ENCODE measurements around the gene MTMR3. TPM values are rescaled to one million over a fixed set of nuclear protein-coding genes. Genes with fewer than 3 reads are reported as not detected.

The MTMR3 gene
- total and polyA plus RNA-seq, 9 donors = 21.4 to 66.2 (median 47.8) TPM

DNA sequence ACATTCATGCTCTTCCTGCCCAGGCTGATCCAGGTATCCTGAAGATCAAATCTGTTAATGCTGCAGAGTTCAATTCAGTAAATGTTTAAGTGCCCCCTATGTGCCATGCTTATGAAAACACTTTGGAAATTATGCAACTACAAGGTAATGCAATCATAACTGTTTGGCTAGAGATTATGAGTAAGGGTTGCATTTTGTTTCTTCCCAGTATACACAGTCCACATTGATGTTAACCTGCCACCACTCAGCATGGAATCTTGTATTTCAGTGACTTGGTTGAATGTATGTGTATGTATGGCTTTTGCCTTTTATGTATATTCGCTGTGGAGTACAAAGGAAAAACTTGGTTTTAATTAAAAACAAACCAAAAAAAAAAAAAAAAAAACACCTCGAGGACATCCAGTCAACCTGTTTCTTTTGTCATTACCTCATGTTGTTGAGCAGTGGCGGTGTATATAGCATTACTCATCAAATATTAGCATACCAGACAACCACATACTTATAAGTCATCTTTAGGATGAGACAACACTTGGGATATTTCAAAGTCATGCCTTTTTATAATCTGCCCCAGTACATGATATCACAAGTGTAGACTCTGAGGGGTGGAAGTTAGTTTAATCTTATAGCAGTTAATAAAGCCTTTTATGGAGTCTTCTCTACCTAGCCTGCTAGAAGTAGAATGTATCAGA, 111.2 kb downstream of the MTMR3 start:
- Histone ChIP-seq H3K27ac (no peak overlapping the region), H3K4me1 (ENCODE audit: insufficient read depth) (peaks cover 7% of the 10 kb centered on the region), H3K9me3 (no peaks in the 10 kb centered on the region), H3K36me3 (no peaks in the 10 kb centered on the region), H3K27me3 (no peaks in the 10 kb centered on the region), H3K4me3 (no peak overlapping the region)
- no peak for TF ChIP-seq POLR2A (IDR thresholded peaks at IDR 0.05)
- TF ChIP-seq, protein P1, sequence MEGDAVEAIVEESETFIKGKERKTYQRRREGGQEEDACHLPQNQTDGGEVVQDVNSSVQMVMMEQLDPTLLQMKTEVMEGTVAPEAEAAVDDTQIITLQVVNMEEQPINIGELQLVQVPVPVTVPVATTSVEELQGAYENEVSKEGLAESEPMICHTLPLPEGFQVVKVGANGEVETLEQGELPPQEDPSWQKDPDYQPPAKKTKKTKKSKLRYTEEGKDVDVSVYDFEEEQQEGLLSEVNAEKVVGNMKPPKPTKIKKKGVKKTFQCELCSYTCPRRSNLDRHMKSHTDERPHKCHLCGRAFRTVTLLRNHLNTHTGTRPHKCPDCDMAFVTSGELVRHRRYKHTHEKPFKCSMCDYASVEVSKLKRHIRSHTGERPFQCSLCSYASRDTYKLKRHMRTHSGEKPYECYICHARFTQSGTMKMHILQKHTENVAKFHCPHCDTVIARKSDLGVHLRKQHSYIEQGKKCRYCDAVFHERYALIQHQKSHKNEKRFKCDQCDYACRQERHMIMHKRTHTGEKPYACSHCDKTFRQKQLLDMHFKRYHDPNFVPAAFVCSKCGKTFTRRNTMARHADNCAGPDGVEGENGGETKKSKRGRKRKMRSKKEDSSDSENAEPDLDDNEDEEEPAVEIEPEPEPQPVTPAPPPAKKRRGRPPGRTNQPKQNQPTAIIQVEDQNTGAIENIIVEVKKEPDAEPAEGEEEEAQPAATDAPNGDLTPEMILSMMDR (IDR thresholded peaks at IDR 0.05) = no peak
- TF ChIP-seq EP300 (IDR thresholded peaks at IDR 0.05) = no peak
- DNase-seq = no peak
- intact Hi-C loops (cut with DNase I) = loop anchor here in 1 of 4 donors (10.0 kb wide), 1 partner anchor 109 kb away; the partner anchor contains the start of gene MTMR3
- 80 to 88% (median 82%) methylated on average over 3 of the region's 3 CpGs for WGBS, 3 donors

DNA sequence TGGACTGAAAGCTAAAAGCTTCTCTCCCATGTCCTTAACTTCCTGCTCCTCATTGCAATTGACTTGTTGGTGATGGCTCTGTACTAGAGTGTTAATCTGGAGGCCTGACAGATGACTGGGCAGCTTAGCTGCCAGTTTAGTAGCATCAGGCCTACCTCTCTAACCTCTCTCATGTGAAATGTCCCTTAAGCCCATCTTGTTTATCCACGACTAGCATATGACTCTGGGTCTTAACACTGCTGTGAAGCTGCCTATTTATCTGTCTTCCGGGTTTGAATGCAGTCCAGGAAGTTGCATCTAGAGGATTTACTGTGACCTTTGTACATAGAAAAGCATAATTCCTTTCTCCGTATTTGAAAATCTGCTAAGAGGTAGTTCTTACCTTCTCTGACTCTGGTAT, 112.0 kb downstream of the MTMR3 start:
- no peak overlapping the region for H3K4me3 ChIP-seq
- no peaks in the 10 kb centered on the region for H3K27me3 ChIP-seq
- no peaks in the 10 kb centered on the region for H3K36me3 ChIP-seq
- H3K27ac ChIP-seq = no peak overlapping the region
- no peak for DNase-seq
- no peaks in the 10 kb centered on the region for H3K9me3 ChIP-seq
- H3K4me1 ChIP-seq (ENCODE audit: insufficient read depth) = peaks cover 7% of the 10 kb centered on the region
- intact Hi-C loops (cut with DNase I) = loop anchor here in 1 of 4 donors (10.0 kb wide), 1 partner anchor 110 kb away; the partner anchor contains the start of gene MTMR3
- 12 to 18% (median 14%) methylated on average over 3 of the region's 3 CpGs for WGBS, 3 donors
- TF ChIP-seq POLR2A (IDR thresholded peaks at IDR 0.05) (no peak), EP300 (IDR thresholded peaks at IDR 0.05) (no peak)
- TF ChIP-seq, protein P1 (IDR thresholded peaks at IDR 0.05) = no peak

DNA sequence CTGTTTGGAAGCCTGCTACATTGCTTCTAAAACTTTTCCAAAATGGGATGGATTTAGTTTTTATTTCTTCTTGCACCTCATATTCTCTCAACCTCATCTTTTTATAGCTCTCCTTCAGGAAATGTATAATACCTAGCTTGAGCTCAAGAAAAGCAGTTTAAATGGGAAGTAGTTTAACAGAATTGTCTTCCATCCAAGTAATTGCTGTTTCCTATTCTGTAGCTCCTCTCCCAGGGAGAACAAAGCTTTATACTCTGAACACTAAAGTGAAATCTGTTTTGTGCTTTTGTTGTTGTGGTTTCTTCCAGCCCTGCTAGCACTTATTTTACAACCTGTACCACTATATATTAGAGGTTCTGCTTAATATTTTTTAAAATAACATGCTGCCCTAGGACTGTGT, 114.1 kb downstream of the MTMR3 start:
- H3K27me3 ChIP-seq = no peaks in the 10 kb centered on the region
- H3K4me1 ChIP-seq (ENCODE audit: insufficient read depth) = peaks cover 7% of the 10 kb centered on the region
- TF ChIP-seq, protein P1 (IDR thresholded peaks at IDR 0.05) = no peak
- TF ChIP-seq POLR2A (IDR thresholded peaks at IDR 0.05) = no peak
- TF ChIP-seq EP300 (IDR thresholded peaks at IDR 0.05) = no peak
- no peak for DNase-seq
- H3K27ac ChIP-seq = no peak overlapping the region
- H3K4me3 ChIP-seq = no peak overlapping the region
- intact Hi-C loops (cut with DNase I) = loop anchor here in 1 of 4 donors (10.0 kb wide), 1 partner anchor 112 kb away; the partner anchor contains the start of gene MTMR3
- H3K36me3 ChIP-seq = no peaks in the 10 kb centered on the region
- H3K9me3 ChIP-seq = no peaks in the 10 kb centered on the region

DNA sequence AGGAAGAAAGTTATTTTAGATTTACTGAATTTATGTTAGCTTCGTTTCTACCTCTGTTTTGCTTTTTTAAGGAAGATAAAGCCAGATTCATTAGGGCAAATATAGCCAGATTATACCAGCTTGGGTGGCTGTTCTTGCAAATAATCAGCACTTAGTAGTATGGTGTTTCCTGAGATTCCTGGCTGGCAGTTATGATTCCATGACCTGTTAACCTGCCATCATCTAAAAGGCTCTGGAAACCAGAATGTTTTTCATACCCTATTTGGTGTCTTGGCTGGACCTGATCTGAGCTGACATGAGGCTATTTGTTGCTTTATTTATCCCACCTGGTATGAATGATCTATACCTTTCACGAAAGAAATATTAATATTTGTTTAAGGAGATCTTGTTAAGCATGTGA, 114.5 kb downstream of the MTMR3 start:
- TF ChIP-seq POLR2A (IDR thresholded peaks at IDR 0.05) = no peak
- DNase-seq = no peak
- WGBS, 3 donors = 17 to 45% (median 36%) methylated on average over 2 of the region's 2 CpGs

More for the DNA sequence above, 114.5 kb downstream of the MTMR3 start:
- Histone ChIP-seq H3K27ac (no peak overlapping the region), H3K36me3 (no peaks in the 10 kb centered on the region), H3K4me3 (no peak overlapping the region), H3K9me3 (no peaks in the 10 kb centered on the region), H3K4me1 (ENCODE audit: insufficient read depth) (peaks cover 7% of the 10 kb centered on the region), H3K27me3 (no peaks in the 10 kb centered on the region)
- intact Hi-C loops (cut with DNase I) = loop anchor here in 1 of 4 donors (10.0 kb wide), 1 partner anchor 113 kb away; the partner anchor contains the start of gene MTMR3
